GM21723 (cell line): ENCODE results near the gene ZBTB45.

Source experiments
- ATAC-seq: cut with Tn5 transposase; IDR thresholded peaks from one replicate; pipeline ENCODE4 v1.9.1; 2021; ENCODE audit warnings: mild to moderate bottlenecking, moderate library complexity; ENCODE audit not compliant: unreplicated experiment

ZBTB45 gene

DNA sequence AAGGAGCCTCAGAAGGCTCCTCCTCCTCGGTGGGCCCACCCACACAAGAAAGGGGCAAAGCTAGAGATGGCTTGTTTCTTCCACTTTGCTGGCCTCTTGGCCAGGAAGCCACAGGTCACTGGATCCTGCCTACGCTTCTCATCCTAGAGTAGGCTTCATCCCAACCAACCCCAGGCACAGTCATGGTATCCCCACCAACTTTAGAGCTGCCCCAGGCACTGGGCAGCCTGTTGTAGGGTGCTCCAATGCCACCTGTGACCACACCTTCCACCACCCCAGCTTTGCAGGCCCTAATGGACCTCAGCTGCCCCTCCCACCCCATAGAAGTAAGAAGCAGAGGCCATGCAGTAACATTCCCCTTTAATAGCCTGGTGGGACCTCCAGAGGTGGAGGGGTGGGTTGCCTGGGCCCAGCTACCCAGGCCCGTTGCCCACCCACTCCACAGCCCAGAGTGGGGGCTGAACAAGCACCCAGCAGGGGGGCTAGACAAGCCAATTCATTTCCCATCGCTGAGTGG, 35.8 kb upstream of the ZBTB45 start:
- ATAC-seq, result no peak

DNA sequence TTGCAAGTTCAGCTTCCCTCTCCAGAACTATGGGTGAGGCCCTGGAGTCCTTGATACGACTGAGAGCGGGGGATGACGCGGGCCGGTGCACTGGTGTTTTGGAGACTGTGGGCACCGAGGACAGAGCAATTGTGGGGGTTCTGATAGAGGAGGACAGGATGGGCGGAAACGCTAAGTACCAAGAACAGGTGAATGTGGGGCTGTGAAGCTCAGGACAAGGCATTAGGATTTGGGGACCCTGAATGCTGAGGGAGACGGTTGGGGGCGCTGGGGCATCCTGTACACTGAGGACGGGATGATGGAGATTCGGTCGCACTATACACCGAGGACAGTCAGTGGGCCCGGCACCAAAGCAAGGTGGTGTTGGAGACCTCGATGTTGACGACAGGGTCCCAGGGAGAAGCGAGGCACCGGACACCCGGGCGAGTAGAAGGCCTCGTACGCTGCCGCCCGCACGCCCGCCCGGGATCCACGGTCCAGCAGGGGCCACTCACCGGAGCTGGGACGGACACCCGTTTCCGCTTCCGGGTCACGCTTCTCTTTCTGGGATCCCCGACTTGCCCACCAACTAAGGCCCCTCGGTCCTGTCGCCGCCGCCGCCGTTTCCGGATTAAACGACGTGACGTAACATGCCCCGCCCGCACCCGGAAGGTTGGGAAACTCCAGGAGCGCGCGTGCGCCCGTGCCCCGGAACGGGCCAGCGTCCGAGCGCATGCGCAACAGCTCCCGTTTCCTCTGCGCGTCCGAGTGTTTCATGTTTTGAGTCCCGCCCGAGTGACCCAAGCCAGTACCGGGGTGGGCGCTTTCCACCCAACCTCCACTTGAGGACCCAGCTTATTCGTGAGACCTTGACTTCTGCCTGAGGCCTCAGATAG, 35.1 kb upstream of the ZBTB45 start, which contains the start of gene CHMP2A:
Gene CHMP2A (minus strand): TSS at position 612 of the 875 bp plus-strand sequence. CDS start 893 bp downstream, outside the sequence.
- peak; percentile 25 for ATAC-seq

DNA sequence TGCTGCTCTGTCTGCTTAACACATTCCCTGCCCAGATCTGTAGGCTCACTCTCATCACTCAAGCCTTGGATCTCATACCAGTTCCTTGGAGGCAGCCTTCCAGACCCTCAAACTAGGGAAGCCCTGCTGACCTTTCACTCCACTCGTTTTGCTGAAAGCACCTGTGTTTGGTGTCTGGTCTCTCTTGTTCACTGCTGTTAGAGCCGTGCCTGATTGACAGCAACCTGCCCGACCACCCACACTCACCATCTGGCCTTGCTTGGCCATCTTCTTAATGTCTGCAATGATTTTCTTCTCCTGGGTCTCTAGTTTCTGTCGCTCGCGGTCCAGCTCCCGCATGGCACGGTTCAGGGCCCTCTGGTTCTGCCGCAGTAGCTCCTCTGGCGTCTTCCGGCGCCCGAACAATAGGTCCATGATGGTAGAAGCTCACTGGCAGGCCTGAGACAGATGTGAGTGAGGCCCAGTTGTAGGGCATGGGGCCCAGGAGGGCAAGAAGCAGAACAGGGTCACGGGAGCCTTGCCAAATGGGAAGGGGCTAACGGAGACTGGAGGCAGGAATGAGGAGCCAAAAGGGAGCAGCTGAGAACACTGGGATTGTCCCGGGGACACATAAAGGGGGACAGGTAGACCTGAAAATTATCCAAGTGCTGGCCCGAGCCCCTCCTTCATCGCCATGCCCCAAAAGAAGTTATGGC, 34.3 kb upstream of the ZBTB45 start:
- ATAC-seq, result no peak

DNA sequence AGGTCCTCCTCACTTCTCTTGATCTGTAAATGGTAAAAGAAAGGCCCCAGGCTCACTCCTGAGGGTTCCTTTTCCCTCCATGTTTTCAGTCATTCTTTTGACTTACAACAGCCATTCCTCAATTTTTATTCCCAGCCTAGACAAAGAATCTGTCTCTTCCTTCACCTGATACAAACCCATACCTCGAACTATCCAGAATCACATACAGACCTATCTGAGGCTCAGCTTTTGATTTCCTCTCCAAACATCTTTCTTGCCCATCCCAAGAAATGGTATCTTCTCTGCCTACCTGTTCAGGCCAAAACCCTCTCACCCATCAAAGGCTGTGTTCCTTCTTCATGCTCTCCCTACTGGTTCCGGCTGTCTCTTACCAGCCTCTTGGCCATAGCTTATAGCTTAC, 33.0 kb upstream of the ZBTB45 start:
- ATAC-seq, result no peak

DNA sequence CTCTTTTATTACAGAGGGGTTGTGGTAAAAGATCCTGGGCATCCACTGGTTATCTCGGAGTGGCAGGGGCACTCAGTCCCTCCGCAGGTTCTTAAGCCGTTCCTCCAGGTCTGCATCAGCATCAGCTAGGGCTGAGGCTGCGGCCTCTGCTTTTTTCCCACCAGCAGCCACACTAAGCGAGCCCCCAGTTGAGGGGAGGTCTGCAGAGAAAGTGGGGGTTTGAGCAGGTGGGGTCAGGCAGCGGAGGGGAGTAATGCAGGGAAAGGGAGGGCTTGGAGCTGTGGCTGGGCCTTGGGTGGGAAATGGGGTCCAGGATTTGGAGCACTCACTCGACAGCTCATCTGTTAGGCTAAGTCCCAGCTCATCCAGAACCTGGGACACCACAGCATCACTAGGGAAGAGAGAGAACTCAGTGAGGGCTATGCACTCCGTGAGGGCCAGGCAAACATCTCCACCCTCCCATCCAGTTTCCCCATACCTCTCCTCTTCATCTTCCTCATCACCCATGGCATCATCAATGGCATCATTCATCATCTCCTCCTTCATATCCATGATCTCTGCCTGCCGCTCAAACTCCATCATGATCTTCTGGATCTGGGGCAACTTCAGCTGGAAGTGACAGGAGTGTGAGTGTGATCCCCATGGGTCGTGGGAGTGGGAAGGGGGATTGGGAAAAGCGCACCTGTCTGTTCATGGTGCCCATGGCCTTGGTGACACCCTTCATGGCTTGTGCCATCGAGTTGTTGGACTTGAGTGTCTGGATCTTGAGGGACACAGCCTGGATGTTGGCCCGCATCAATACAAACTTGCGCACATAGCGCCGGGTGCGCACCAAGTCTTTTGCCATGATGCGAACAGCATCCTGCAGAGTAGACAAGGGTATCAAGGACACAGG, 32.2 kb upstream of the ZBTB45 start:
- ATAC-seq, result no peak

DNA sequence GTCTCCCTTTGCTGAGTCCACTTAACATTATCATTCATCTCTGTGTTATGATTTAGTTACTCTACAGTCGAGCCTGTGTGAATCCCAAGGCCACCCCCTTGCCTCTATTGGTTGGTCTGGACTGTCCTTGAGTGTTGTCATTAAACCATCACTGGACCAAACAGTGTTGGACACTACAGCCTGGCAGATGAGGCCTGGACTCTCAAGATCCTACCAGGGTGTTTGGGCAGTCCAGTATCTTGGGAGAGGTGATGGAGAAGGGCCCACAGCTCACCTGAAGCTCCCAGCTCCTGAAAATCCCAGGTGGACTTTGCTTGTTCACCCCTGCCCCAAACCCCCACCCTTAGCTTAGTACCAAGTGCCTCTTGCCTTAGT, 31.5 kb upstream of the ZBTB45 start:
- no peak for ATAC-seq

DNA sequence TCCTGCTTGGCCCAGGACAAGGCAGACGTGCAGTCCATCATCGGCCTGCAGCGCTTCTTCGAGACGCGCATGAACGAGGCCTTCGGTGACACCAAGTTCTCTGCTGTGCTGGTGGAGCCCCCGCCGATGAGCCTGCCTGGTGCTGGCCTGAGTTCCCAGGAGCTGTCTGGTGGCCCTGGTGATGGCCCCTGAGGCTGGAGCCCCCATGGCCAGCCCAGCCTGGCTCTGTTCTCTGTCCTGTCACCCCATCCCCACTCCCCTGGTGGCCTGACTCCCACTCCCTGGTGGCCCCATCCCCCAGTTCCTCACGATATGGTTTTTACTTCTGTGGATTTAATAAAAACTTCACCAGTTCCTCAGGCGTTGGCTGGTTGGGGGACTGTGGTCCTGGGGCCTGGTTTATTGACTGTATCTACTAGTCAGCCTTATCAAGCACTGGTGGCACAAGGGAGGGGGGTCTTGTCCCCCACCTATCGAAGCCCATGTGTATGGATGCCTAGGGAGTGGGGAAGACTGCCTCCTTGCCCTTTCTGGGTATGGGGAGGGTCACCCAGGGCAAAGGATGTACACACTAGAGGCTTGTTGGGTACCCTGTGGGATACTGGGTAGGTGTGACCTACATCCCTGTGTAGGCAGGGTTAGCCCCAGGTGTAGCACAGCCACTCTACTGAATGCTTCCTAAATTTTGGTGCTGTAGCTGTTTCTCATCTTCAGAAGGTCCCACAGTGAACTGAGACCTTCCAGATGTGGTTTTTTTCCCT, 30.9 kb upstream of the ZBTB45 start:
- ATAC-seq, result no peak

DNA sequence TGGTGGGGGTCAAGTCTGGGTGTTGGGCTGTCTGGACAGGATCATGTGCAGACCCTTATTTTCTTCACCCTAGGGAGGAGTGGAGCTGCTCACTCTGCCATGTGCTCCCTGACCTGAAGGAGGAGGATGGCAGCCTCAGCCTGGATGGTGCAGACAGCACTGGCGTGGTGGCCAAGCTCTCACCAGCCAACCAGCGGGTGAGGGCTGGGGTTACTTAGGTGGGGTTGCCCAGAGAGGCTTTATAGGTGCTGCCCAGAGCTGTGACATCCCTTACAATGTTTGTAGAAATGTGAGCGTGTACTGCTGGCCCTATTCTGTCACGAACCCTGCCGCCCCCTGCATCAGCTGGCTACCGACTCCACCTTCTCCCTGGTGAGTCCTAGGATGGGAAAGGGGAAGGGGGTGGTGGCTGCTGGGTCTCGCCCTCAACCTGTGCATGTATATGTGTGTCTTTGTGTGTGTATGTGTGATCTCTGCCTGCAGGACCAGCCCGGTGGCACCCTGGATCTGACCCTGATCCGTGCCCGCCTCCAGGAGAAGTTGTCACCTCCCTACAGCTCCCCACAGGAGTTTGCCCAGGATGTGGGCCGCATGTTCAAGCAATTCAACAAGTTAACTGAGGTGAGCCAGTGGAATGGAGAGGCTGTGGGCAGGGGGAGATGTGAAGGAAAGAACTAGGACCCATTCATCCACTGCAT, 30.2 kb upstream of the ZBTB45 start:
- ATAC-seq, result no peak

DNA sequence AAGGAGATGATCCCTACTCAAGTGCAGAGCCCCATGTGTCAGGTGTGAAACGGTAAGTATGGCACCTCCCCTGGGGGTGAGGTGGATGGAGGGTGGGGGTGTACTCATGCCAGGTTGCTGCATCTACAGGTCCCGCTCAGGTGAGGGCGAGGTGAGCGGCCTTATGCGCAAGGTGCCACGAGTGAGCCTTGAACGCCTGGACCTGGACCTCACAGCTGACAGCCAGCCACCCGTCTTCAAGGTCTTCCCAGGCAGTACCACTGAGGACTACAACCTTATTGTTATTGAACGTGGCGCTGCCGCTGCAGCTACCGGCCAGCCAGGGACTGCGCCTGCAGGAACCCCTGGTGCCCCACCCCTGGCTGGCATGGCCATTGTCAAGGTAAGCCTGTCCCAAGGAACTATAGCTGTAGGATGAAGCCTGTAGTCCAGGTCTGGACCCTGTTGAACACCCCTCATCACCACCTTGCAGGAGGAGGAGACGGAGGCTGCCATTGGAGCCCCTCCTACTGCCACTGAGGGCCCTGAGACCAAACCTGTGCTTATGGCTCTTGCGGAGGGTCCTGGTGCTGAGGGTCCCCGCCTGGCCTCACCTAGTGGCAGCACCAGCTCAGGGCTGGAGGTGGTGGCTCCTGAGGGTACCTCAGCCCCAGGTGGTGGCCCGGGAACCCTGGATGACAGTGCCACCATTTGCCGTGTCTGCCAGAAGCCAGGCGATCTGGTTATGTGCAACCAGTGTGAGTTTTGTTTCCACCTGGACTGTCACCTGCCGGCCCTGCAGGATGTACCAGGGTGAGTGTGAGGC, 29.5 kb upstream of the ZBTB45 start:
- ATAC-seq, result no peak

DNA sequence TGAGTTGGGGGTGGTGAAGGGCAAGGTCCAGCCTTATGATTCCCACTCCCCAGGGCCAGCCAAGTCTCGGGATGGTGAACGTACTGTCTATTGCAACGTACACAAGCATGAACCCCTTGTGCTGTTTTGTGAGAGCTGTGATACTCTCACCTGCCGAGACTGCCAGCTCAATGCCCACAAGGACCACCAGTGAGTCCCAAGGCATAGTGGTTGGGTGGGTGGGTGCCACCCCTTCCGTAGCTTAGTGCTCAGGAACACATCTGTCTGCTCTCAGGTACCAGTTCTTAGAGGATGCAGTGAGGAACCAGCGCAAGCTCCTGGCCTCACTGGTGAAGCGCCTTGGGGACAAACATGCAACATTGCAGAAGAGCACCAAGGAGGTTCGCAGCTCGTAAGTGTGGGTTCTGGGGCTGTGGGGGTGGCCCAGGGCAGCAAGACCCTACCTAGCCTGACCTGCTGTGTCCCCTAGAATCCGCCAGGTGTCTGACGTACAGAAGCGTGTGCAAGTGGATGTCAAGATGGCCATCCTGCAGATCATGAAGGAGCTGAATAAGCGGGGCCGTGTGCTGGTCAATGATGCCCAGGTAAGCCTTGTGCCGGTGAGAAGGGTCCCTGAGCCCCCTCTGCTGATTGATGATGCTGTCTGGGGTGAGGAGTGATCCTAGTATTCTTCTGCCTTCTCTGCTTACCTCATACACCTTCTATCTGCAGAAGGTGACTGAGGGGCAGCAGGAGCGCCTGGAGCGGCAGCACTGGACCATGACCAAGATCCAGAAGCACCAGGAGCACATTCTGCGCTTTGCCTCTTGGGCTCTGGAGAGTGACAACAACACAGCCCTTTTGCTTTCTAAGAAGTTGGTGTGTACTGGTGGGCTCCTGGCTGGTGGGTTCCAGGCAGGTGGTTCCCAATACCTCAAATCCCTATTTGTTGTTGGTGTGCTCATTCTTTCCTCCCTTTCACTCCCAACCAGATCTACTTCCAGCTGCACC, 28.0 kb upstream of the ZBTB45 start:
- ATAC-seq, result no peak

DNA sequence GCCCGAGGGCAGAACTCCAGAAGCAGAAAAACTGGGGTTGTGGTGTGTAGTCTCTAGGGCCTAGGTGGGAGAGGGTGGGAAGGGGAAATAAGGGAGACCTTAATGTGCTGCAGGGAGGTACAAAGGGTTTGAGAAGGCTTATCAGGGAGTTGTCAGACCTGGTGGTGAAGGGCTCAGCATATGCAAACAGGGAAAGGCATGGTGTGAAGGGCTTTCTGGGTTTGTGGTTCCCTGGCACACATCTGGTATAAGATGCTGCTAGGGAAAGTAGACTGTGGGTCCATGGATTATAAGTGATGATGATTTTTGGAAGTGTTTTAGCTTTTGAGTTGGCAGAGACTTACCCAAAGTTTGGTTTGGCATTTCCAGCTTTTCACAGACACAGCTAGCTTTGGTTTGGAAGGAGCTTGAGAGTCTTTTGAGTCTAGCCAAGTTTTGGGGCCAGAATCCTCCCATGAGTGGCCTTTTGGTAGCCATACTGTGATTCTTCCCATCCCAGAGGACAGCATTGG, 26.5 kb upstream of the ZBTB45 start:
- ATAC-seq, result no peak

DNA sequence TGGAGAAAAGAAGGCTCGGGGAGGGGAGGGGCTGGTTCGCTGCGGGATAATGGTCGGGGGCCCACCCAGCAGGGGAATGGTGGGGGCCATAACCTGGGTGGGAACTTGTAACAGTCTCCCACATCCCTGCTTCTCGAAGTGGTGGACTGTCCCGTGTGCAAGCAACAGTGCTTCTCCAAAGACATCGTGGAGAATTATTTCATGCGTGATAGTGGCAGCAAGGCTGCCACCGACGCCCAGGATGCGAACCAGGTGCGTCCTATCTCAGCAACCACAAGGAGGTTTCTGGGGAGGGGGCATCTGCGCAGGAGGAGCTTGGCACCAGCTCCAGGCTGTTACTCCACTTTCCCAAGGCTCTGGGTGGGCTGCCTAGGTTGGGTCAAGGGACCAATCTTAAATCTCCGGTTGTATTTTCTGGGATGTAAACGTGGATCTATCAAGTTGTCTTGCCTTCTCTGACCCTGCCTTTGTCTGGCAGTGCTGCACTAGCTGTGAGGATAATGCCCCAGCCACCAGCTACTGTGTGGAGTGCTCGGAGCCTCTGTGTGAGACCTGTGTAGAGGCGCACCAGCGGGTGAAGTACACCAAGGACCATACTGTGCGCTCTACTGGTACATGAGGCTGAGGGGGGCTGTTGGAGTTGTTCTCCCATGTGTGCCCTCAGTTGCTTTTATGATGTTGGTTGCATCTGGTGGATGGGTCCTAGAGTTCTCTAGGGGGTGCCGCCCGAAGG, 25.8 kb upstream of the ZBTB45 start:
- no peak for ATAC-seq

DNA sequence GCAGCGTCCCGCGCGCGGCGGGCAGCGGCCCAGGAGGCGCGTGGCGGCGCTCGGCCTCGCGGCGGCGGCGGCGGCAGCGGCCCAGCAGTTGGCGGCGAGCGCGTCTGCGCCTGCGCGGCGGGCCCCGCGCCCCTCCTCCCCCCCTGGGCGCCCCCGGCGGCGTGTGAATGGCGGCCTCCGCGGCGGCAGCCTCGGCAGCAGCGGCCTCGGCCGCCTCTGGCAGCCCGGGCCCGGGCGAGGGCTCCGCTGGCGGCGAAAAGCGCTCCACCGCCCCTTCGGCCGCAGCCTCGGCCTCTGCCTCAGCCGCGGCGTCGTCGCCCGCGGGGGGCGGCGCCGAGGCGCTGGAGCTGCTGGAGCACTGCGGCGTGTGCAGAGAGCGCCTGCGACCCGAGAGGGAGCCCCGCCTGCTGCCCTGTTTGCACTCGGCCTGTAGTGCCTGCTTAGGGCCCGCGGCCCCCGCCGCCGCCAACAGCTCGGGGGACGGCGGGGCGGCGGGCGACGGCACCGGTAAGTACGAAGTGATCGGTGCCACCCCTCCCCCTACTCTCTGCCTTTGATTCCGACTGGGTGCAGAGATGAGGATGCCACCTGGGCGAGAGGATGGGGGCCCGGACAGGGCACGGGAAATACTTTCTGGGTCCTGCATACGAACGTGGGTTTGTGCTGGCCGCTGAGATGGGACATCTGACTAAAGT, 25.1 kb upstream of the ZBTB45 start:
- peak; percentile 44 for ATAC-seq

DNA sequence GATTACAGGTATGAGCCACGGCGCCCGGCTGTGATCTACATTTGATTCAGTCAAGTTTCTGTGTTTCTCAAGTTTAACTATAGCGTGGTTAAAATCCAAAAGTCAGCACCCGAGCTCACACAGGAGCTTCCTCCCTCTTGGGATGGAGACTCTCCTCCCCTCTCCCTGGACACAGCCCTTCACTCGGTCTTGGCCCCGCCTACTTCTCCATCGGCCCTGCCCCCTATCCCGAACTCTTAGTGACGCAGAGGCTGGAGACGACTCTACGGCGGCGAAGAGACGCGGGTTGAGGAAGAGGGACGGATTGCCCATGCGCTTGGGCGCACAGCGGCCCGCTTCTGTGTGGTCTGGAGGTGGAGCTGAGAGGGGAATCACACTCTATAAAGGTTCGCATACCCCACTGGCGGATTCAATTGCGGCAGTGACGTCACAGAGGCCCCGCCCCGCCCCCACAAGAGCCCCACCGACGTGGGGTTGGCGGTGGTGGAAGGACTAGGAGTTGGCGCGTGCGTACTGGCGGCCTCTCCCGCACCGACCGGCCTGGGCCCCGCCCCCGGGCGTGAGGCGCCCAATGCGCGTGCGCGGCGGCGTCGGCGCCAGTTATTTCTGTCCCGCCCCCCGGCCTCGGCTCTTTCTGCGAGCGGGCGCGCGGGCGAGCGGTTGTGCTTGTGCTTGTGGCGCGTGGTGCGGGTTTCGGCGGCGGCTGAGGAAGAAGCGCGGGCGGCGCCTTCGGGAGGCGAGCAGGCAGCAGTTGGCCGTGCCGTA, 24.4 kb upstream of the ZBTB45 start, which contains the start of gene TRIM28:
Gene TRIM28 (plus strand): TSS at position 239 of the 765 bp plus-strand sequence. CDS start 694 bp downstream, outside the sequence.
- peak; percentile 79 for ATAC-seq
